Smooth muscle cell (in vitro differentiated cells): ENCODE results near the gene ACVR1. TPM values are rescaled to one million over a fixed set of nuclear protein-coding genes. Genes with fewer than 3 reads are reported as not detected.

ENCODE experiments used
- DNase-seq: peaks from one replicate; lab custom pipeline; 2025; ENCODE audit not compliant: unreplicated experiment; lab: John Stamatoyannopoulos, UW
- H2AFZ ChIP-seq: fragments of 200-600 bp; sonication (generic); 2 replicates; pipeline ENCODE4 v1.6.0; 2016; ENCODE audit warnings: antibody characterized with exemption, low read depth, mild to moderate bottlenecking
- H3F3A ChIP-seq: fragments of 200-600 bp; sonication (generic); 2 replicates; pipeline ENCODE4 v1.6.0; 2017; ENCODE audit warnings: antibody characterized with exemption, low read depth
- H3K27ac ChIP-seq: fragments of 200-600 bp; sonication (generic); 2 replicates; pipeline ENCODE4 v1.5.1; 2016; ENCODE audit warnings: low read depth, mild to moderate bottlenecking
- H3K27me3 ChIP-seq: fragments of 200-600 bp; sonication (generic); 2 replicates; pipeline ENCODE4 v1.6.1; 2016; ENCODE audit warnings: low read depth, mild to moderate bottlenecking
- H3K36me3 ChIP-seq: fragments of 200-600 bp; sonication (generic); 2 replicates; pipeline ENCODE4 v1.5.1; 2016; ENCODE audit warnings: low read depth
- H3K4me1 ChIP-seq: fragments of 200-600 bp; sonication (generic); 2 replicates; pipeline ENCODE4 v1.5.1; 2016; ENCODE audit warnings: low read depth
- H3K4me2 ChIP-seq: fragments of 200-600 bp; sonication (generic); 2 replicates; pipeline ENCODE4 v1.6.0; 2016; ENCODE audit warnings: mild to moderate bottlenecking
- H3K4me3 ChIP-seq: fragments of 200-600 bp; sonication (generic); 2 replicates; pipeline ENCODE4 v1.5.1; 2016; ENCODE audit warnings: mild to moderate bottlenecking
- H3K79me2 ChIP-seq: fragments of 200-600 bp; sonication (generic); 2 replicates; pipeline ENCODE4 v1.6.0; 2016; ENCODE audit warnings: low read depth, mild to moderate bottlenecking
- H3K9ac ChIP-seq: fragments of 200-600 bp; sonication (generic); 2 replicates; pipeline ENCODE4 v1.6.0; 2016; ENCODE audit warnings: low read depth
- H3K9me3 ChIP-seq: fragments of 200-600 bp; sonication (generic); replicated peaks from 2 replicates; pipeline ENCODE4 v1.5.1; 2016; ENCODE audit warnings: low read depth
- H4K20me1 ChIP-seq: fragments of 200-600 bp; sonication (generic); 2 replicates; pipeline ENCODE4 v1.6.0; 2016; ENCODE audit warnings: low read depth
- whole genome bisulfite sequencing: methylation state at CpG from one replicate; pipeline ENCODE4 v1.1.7; 2016; ENCODE audit warnings: low lambda C conversion rate; 5-methylcytosine and 5-hydroxymethylcytosine counted together
- polyA plus RNA-seq: library from polyadenylated mRNA; unstranded; fragments of >200 nt; fragmentation: Nextera tagmentation; extraction: Ambion mirVana; gene quantifications from 2 replicates; pipeline ENCODE4 v1.2.1, GENCODE V29; 2016
- total RNA-seq: library from RNA; depleted of rRNA; stranded (reverse); fragments of >200 nt; gene quantifications from 2 replicates; pipeline ENCODE4 v1.2.3, GENCODE V29; 2014
- TF ChIP-seq, protein P1 (sequence below): fragments of 200-600 bp; sonication (generic); IDR thresholded peaks from 2 replicates; pipeline ENCODE4 v1.5.1; 2017; ENCODE audit warnings: borderline replicate concordance, mild to moderate bottlenecking, antibody characterized with exemption; ENCODE audit not compliant: insufficient read depth, poor library complexity, severe bottlenecking

ACVR1 gene
- total and polyA plus RNA-seq, 2 experiments from 2014 or later, result 27.2 to 32.7 TPM

DNA sequence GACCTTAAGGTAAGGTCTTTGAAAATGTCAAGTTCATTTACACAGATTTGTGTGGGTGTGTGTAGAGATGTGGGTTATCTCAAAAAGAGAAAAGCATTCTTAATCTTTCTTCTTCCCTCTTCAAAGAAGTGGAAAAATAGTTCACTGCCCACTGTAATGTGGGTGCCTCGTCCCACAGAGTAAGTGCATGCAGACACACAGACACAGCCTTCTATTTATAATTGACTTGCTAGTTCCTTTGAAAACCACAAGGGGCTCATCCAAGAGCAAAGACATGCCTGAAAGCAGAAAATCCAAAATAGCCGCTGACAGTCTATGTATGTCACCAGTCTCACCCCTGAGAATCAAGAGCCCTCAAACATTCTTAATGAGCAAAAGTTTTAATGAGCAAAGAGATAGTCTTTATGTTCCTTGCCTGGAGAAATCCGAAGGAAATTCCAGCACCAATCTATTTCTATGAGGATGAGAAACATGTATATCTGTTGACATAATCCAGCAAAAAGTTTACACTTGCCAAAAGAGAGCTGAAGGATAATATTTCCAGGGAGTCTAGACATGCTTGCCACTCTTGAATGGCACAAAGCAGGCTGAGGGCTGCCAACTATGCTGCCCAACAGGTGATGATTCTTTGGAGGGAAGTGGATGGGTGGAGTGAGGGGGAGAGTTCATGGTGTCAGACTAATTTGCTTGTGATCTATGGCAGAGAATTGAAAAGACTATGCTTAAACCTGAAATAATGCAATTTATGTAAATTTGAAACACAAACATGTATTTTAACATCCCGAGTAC lies 93.9 kb downstream of the ACVR1 start:
- Histone ChIP-seq H3K27ac (peak overlapping the region; percentile 78), H3K9me3 (no peaks in the 10 kb centered on the region), H2AFZ (no peak overlapping the region), H3K27me3 (no peaks in the 10 kb centered on the region), H3K79me2 (no peaks in the 10 kb centered on the region), H4K20me1 (peaks cover 29% of the 10 kb centered on the region), H3K4me1 (peaks cover 25% of the 10 kb centered on the region), H3K4me3 (no peak overlapping the region), H3K4me2 (peak overlapping the region; percentile 73), H3K36me3 (no peaks in the 10 kb centered on the region), H3K9ac (no peak overlapping the region), H3F3A (no peaks in the 10 kb centered on the region)
- WGBS, result 35% methylated on average over 4 of the region's 4 CpGs
- no peak for DNase-seq
- TF ChIP-seq, protein P1, sequence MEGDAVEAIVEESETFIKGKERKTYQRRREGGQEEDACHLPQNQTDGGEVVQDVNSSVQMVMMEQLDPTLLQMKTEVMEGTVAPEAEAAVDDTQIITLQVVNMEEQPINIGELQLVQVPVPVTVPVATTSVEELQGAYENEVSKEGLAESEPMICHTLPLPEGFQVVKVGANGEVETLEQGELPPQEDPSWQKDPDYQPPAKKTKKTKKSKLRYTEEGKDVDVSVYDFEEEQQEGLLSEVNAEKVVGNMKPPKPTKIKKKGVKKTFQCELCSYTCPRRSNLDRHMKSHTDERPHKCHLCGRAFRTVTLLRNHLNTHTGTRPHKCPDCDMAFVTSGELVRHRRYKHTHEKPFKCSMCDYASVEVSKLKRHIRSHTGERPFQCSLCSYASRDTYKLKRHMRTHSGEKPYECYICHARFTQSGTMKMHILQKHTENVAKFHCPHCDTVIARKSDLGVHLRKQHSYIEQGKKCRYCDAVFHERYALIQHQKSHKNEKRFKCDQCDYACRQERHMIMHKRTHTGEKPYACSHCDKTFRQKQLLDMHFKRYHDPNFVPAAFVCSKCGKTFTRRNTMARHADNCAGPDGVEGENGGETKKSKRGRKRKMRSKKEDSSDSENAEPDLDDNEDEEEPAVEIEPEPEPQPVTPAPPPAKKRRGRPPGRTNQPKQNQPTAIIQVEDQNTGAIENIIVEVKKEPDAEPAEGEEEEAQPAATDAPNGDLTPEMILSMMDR, result peak; percentile 36

DNA sequence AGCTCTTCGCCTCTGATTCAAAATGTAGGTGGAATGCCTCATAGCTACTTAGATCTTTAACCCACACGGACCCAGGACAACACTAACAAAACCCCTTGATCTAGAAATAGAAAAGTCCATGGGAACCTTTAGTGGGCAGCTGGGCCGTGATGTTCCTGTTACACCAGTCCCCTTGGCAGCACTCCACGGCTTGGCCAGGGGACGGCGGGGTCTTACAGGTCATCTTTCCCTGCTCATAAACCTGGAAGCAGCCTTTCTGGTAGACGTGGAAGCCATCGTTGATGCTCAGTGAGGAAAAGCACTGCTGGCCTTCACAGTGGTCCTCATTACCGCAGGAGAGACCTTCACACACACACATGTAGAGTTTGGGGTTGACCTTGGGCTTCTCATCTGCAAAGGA lies 95.9 kb downstream of the ACVR1 start:
- H3K9ac ChIP-seq, result no peak overlapping the region
- no peak overlapping the region for H3K4me3 ChIP-seq
- no peaks in the 10 kb centered on the region for H3K27me3 ChIP-seq
- no peaks in the 10 kb centered on the region for H3K9me3 ChIP-seq
- H3K27ac ChIP-seq, result no peak overlapping the region
- H3K79me2 ChIP-seq, result no peaks in the 10 kb centered on the region
- no peak overlapping the region for H3K4me2 ChIP-seq
- H3K4me1 ChIP-seq, result peaks cover 10% of the 10 kb centered on the region
- H3K36me3 ChIP-seq, result no peaks in the 10 kb centered on the region
- WGBS, result 88% methylated on average over 9 of the region's 9 CpGs
- peaks cover 38% of the 10 kb centered on the region for H4K20me1 ChIP-seq
- H3F3A ChIP-seq, result no peaks in the 10 kb centered on the region
- DNase-seq, result no peak
- TF ChIP-seq, protein P1, result no peak
- no peak overlapping the region for H2AFZ ChIP-seq

DNA sequence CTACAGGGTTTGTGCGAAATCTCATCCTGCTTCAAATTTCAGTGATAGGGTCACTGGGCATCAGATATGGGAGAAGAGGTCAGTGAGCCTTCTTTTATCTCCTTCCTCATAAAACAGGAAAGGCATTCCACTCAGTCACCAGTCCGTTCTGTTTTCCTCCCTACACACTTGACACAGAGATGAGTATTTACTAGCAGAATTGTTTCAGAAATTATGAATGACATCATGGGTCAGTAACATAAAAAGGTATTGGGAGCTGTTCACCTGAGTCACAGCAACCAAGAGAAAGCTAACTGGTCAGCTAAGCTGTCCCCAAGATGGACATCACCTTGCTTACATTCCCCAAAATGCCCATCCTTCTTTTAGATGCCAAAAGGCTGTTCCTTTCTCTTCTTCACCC lies 96.3 kb downstream of the ACVR1 start:
- DNase-seq, result no peak
- Histone ChIP-seq H4K20me1 (peaks cover 38% of the 10 kb centered on the region), H3K4me1 (peaks cover 5% of the 10 kb centered on the region), H3K4me2 (no peak overlapping the region), H2AFZ (no peak overlapping the region), H3K27ac (no peak overlapping the region), H3K27me3 (no peaks in the 10 kb centered on the region), H3F3A (no peaks in the 10 kb centered on the region), H3K4me3 (no peak overlapping the region), H3K9me3 (no peaks in the 10 kb centered on the region), H3K9ac (no peak overlapping the region), H3K79me2 (no peaks in the 10 kb centered on the region), H3K36me3 (no peaks in the 10 kb centered on the region)
- TF ChIP-seq, protein P1, result no peak
- 32% methylated on average over 2 of the region's 2 CpGs for WGBS

DNA sequence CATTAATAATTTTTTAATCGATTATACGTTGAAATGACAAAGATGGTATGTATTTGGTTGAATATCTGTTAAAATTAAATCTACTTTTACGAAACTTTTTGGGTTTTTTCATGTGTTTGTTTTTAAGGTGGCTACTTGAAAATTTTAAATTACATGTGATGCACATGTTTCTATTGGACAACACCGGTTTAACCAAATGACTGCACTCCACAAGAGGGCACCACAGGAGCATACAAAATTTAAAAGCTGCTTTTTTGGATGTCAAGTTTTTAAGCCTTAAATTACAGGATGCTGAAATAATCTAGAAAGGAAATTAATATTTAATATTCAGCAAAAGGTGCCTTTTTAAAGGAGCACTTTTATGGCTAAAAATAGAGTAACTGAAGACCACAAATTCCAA lies 98.7 kb downstream of the ACVR1 start:
- Histone ChIP-seq H4K20me1 (peaks cover 37% of the 10 kb centered on the region), H3K27me3 (no peaks in the 10 kb centered on the region), H3F3A (no peaks in the 10 kb centered on the region), H3K9me3 (no peaks in the 10 kb centered on the region), H3K79me2 (no peaks in the 10 kb centered on the region), H3K27ac (no peak overlapping the region), H3K4me3 (no peak overlapping the region), H3K4me2 (no peak overlapping the region), H3K4me1 (no peaks in the 10 kb centered on the region), H2AFZ (no peak overlapping the region), H3K9ac (no peak overlapping the region), H3K36me3 (peaks cover 5% of the 10 kb centered on the region)
- no peak for DNase-seq
- TF ChIP-seq, protein P1, result peak; percentile 75
- 82% methylated on average over 4 of the region's 4 CpGs for WGBS
